GM23338 (cell line): Measurements from ENCODE around the gene MKI67. TPM values are rescaled to one million over a fixed set of nuclear protein-coding genes. Genes with fewer than 3 reads are reported as not detected.
A peak's percentile ranks its signal among the peaks of the same experiment; 100 is the strongest.

Experiments
- ATAC-seq: fragments of 200-7000 bp; cut with Tn5 transposase; 3 replicates; pipeline ENCODE4 v1.9.1; 2020
- DNase-seq: peaks from one replicate; pipeline ENCODE4 v3.0.0-alpha.2; 2015; ENCODE audit warnings: low spot score
- H2AFZ ChIP-seq: fragments of 200-600 bp; sonication (generic); 2 replicates; pipeline ENCODE4 v1.8.0; 2016; ENCODE audit warnings: antibody characterized with exemption, mild to moderate bottlenecking, moderate library complexity
- H3F3A ChIP-seq: fragments of 200-600 bp; sonication (generic); replicated peaks from 2 replicates; pipeline ENCODE4 v1.8.0; 2017; ENCODE audit warnings: antibody characterized with exemption, mixed run types, low read depth
- H3K27ac ChIP-seq: fragments of 200-600 bp; sonication (generic); 2 replicates; pipeline ENCODE4 v1.6.1; 2016; ENCODE audit warnings: low read depth
- H3K27me3 ChIP-seq: fragments of 200-600 bp; sonication (generic); 2 replicates; pipeline ENCODE4 v1.8.0; 2016; ENCODE audit warnings: mild to moderate bottlenecking, mixed run types, moderate library complexity; ENCODE audit not compliant: insufficient read depth
- H3K36me3 ChIP-seq: fragments of 200-600 bp; sonication (generic); 2 replicates; pipeline ENCODE4 v1.8.0; 2016; ENCODE audit warnings: mild to moderate bottlenecking; ENCODE audit not compliant: insufficient read depth
- H3K4me1 ChIP-seq: fragments of 200-600 bp; sonication (generic); 2 replicates; pipeline ENCODE4 v1.8.0; 2016; ENCODE audit warnings: mild to moderate bottlenecking, moderate library complexity; ENCODE audit not compliant: insufficient read depth
- H3K4me2 ChIP-seq: fragments of 200-600 bp; sonication (generic); 2 replicates; pipeline ENCODE4 v1.7.1; 2017; ENCODE audit warnings: mixed run types
- H3K4me3 ChIP-seq: fragments of 200-600 bp; sonication (generic); 2 replicates; pipeline ENCODE4 v1.6.1; 2016; ENCODE audit warnings: mixed run types
- H3K79me2 ChIP-seq: fragments of 200-600 bp; sonication (generic); replicated peaks from 2 replicates; pipeline ENCODE4 v1.8.0; 2017; ENCODE audit warnings: mild to moderate bottlenecking; ENCODE audit not compliant: insufficient read depth
- H3K9me2 ChIP-seq: fragments of 200-600 bp; sonication (generic); 2 replicates; pipeline ENCODE4 v1.8.0; 2017; ENCODE audit not compliant: insufficient read depth
- H4K20me1 ChIP-seq: fragments of 200-600 bp; sonication (generic); replicated peaks from 2 replicates; pipeline ENCODE4 v1.8.0; 2017; ENCODE audit warnings: mild to moderate bottlenecking; ENCODE audit not compliant: insufficient read depth
- H3K27ac Mint-ChIP-seq: 2 replicates; pipeline ENCODE4 v1.8.0; 2020; ENCODE audit warnings: inconsistent platforms, mild to moderate bottlenecking, moderate library complexity, mixed read lengths
- H3K27me3 Mint-ChIP-seq: 3 replicates; pipeline ENCODE4 v1.8.0; 2022; ENCODE audit warnings: low read depth, mild to moderate bottlenecking, moderate library complexity, mixed read lengths, inconsistent platforms; ENCODE audit not compliant: insufficient read depth, poor library complexity
- H3K36me3 Mint-ChIP-seq: 3 replicates; pipeline ENCODE4 v1.8.0; 2021; ENCODE audit warnings: low read depth, mild to moderate bottlenecking, inconsistent platforms, moderate library complexity, mixed read lengths
- H3K4me1 Mint-ChIP-seq: 3 replicates; pipeline ENCODE4 v1.8.0; 2020; ENCODE audit warnings: mild to moderate bottlenecking, inconsistent platforms, mixed read lengths
- H3K4me3 Mint-ChIP-seq: 3 replicates; pipeline ENCODE4 v1.8.0; 2021; ENCODE audit warnings: moderate library complexity, mild to moderate bottlenecking, inconsistent platforms, mixed read lengths
- H3K9me3 Mint-ChIP-seq: 3 replicates; pipeline ENCODE4 v1.8.0; 2020; ENCODE audit warnings: moderate library complexity, mild to moderate bottlenecking, inconsistent platforms, mixed read lengths
- CREB1 ChIP-seq: fragments of 250-450 bp; sonication (Bioruptor Pico); IDR thresholded peaks from 2 replicates; pipeline ENCODE4 v1.5.0; 2020; ENCODE audit warnings: low read depth, mild to moderate bottlenecking, moderate library complexity
- CTCF ChIP-seq, 2 experiments: fragments of 200-600 bp in 1 of 2; sonication (generic) in 1 of 2; conservative IDR thresholded peaks; 2 replicates each; pipeline versions ENCODE4 v1.5.1 to v1.6.1; 2016 to 2017; ENCODE audit warnings: antibody characterized with exemption in 2 of 2, low read depth in 2 of 2, mild to moderate bottlenecking in 2 of 2, moderate library complexity in 1 of 2
- ETS1 ChIP-seq: IDR thresholded peaks from 2 replicates; pipeline ENCODE4 v1.6.1; 2016; ENCODE audit warnings: antibody characterized with exemption
- EZH2phosphoT487 ChIP-seq: fragments of 200-600 bp; sonication (generic); IDR thresholded peaks from one replicate; pipeline ENCODE4 v1.8.1; 2018; ENCODE audit warnings: antibody characterized with exemption; ENCODE audit not compliant: unreplicated experiment
- JUNB ChIP-seq: IDR thresholded peaks from one replicate; pipeline ENCODE4 v1.6.1; 2016; ENCODE audit warnings: antibody characterized with exemption; ENCODE audit not compliant: unreplicated experiment
- NANOG ChIP-seq: IDR thresholded peaks from 2 replicates; pipeline ENCODE4 v1.6.1; 2016; ENCODE audit warnings: antibody characterized with exemption, borderline replicate concordance
- POLR2AphosphoS5 ChIP-seq: IDR thresholded peaks from 2 replicates; pipeline ENCODE4 v1.6.1; 2016; ENCODE audit warnings: antibody characterized with exemption, low read depth
- REST ChIP-seq: IDR thresholded peaks from one replicate; pipeline ENCODE4 v1.6.1; 2018; ENCODE audit warnings: antibody characterized with exemption; ENCODE audit not compliant: unreplicated experiment
- ZNF114 ChIP-seq: fragments of 250-450 bp; sonication (Bioruptor Pico); IDR thresholded peaks from 2 replicates; pipeline ENCODE4 v1.5.0; 2020; ENCODE audit warnings: mild to moderate bottlenecking, moderate library complexity
- ZNF331 ChIP-seq: fragments of 250-450 bp; sonication (Bioruptor Pico); IDR thresholded peaks from 2 replicates; pipeline ENCODE4 v1.5.0; 2020; ENCODE audit warnings: low read depth, mild to moderate bottlenecking, moderate library complexity
- polyA plus RNA-seq: library from polyadenylated mRNA; unstranded; fragments of >200 nt; fragmentation: Nextera tagmentation; extraction: Ambion mirVana; gene quantifications from 2 replicates; pipeline ENCODE4 v1.2.1, GENCODE V29; 2016
- total RNA-seq: library from RNA; depleted of rRNA; stranded (reverse); fragments of >200 nt; shearing (Covaris generic); gene quantifications from 2 replicates; pipeline ENCODE4 v1.2.3, GENCODE V29; 2014

MKI67 gene
- total and polyA plus RNA-seq, 2 experiments from 2014 or later, result 58.0 to 103 TPM

- TF ChIP-seq ZNF114 (CRISPR knock-in tag), result no peak
- peak; percentile 57 for TF ChIP-seq CREB1 (CRISPR knock-in tag)
- TF ChIP-seq ZNF331 (CRISPR knock-in tag), result no peak
Observed at GRCh38 chr10:128087884-128088709, 38.1 kb downstream of the MKI67 start (continued).

GRCh38 chr10:128087146-128087883 lies 38.9 kb downstream of the MKI67 start:
- no peaks in the 10 kb centered on the region for H3K9me3 Mint-ChIP-seq
- no peaks in the 10 kb centered on the region for H3K36me3 Mint-ChIP-seq
- Histone ChIP-seq H2AFZ (no peak overlapping the region), H3K4me1 (peaks cover 19% of the 10 kb centered on the region), H3K27ac (no peak overlapping the region), H4K20me1 (no peaks in the 10 kb centered on the region), H3K79me2 (no peaks in the 10 kb centered on the region), H3K9me2 (peaks cover 2% of the 10 kb centered on the region; the same call in 1 of the 2 replicates), H3K27me3 (no peaks in the 10 kb centered on the region), H3K36me3 (no peaks in the 10 kb centered on the region), H3K4me2 (no peak overlapping the region), H3F3A (no peaks in the 10 kb centered on the region), H3K4me3 (no peak overlapping the region)
- H3K27ac Mint-ChIP-seq, result no peak overlapping the region
- DNase-seq (no peak), ATAC-seq (no peak)
- no peak overlapping the region for H3K4me3 Mint-ChIP-seq
- H3K4me1 Mint-ChIP-seq, result peaks cover 34% of the 10 kb centered on the region
- H3K27me3 Mint-ChIP-seq, result peaks cover 3% of the 10 kb centered on the region
- TF ChIP-seq EZH2phosphoT487, result no peak
- TF ChIP-seq NANOG, result no peak
- TF ChIP-seq CTCF (conservative IDR thresholded peaks at IDR 0.05; ENCODE audit: low read depth in 2 of 2), result no peak
- TF ChIP-seq REST, result no peak
- no peak for TF ChIP-seq CREB1 (CRISPR knock-in tag)
- no peak for TF ChIP-seq JUNB
- TF ChIP-seq POLR2AphosphoS5, result no peak
- no peak for TF ChIP-seq ETS1
